HEK293 (cell line): ENCODE data around the gene SIGMAR1.

Experiments
- CTCF ChIA-PET: fragments of 350-600 bp; formaldehyde crosslinking; extraction: SDS; loops from one replicate; lab custom pipeline; 2021; ENCODE audit warnings: antibody characterized with exemption; lab: Yijun Ruan, JAX
- POLR2A ChIA-PET: fragments of 300-600 bp; formaldehyde crosslinking; extraction: SDS; loops from one replicate; lab custom pipeline; 2020; ENCODE audit warnings: antibody characterized with exemption, inconsistent platforms; lab: Yijun Ruan, JAX
- H3K27ac ChIP-seq: fragments of 200-500 bp; sonication (Bioruptor generic); 2 replicates; pipeline ENCODE4 v1.5.1; 2014; ENCODE audit warnings: low read depth, low read length, control low read depth, inconsistent platforms; ENCODE audit errors: extremely low read depth
- H3K36me3 ChIP-seq, 2 experiments: fragments of 200-500 bp in 1 of 2; sonication (Bioruptor generic) in 1 of 2; 1 replicate in 1 of 2; 2 replicates in 1 of 2; pipeline ENCODE4 v1.5.1; 2014 to 2017; ENCODE audit warnings: inconsistent platforms in 2 of 2, low read length in 2 of 2; ENCODE audit not compliant: control insufficient read depth in 2 of 2, insufficient read depth in 1 of 2
- H3K4me1 ChIP-seq: fragments of 200-500 bp; sonication (Bioruptor generic); 2 replicates; pipeline ENCODE4 v1.5.1; 2014; ENCODE audit warnings: mild to moderate bottlenecking, low read length, inconsistent platforms; ENCODE audit not compliant: control insufficient read depth, insufficient read depth
- H3K4me3 ChIP-seq: 2 replicates; pipeline ENCODE4 v1.5.1; 2011; ENCODE audit warnings: low read depth, mild to moderate bottlenecking, control low read depth, low read length, moderate library complexity
- H3K9me3 ChIP-seq: fragments of 200-500 bp; sonication (Bioruptor generic); 2 replicates; pipeline ENCODE4 v1.5.1; 2014; ENCODE audit warnings: low read depth, low read length, inconsistent platforms; ENCODE audit not compliant: control insufficient read depth, insufficient read depth
- FEZF1 ChIP-seq: fragments of 450-650 bp; formaldehyde crosslinking; IDR thresholded peaks from 2 replicates; pipeline ENCODE4 v1.5.1; 2016; ENCODE audit warnings: missing biosample characterization, missing genetic modification characterization
- HOXC10 ChIP-seq: sonication (generic); formaldehyde crosslinking; IDR thresholded peaks from 2 replicates; pipeline ENCODE4 v1.8.1; 2023; ENCODE audit warnings: mild to moderate bottlenecking, missing genetic modification reagents
- KLF9 ChIP-seq: fragments of 450-650 bp; formaldehyde crosslinking; IDR thresholded peaks from 2 replicates; pipeline ENCODE4 v1.5.1; 2016; ENCODE audit warnings: missing biosample characterization, missing genetic modification characterization, low read depth
- MZF1 ChIP-seq: fragments of 450-650 bp; formaldehyde crosslinking; IDR thresholded peaks from 2 replicates; pipeline ENCODE4 v1.5.1; 2017; ENCODE audit warnings: missing biosample characterization, missing genetic modification characterization, borderline replicate concordance
- RBAK ChIP-seq: fragments of 450-650 bp; formaldehyde crosslinking; IDR thresholded peaks from 2 replicates; pipeline ENCODE4 v1.5.1; 2016; ENCODE audit warnings: missing biosample characterization, missing genetic modification characterization
- SCRT2 ChIP-seq: fragments of 450-650 bp; formaldehyde crosslinking; IDR thresholded peaks from 2 replicates; pipeline ENCODE4 v1.5.1; 2016; ENCODE audit warnings: missing biosample characterization, missing genetic modification characterization
- SP3 ChIP-seq: fragments of 450-650 bp; formaldehyde crosslinking; IDR thresholded peaks from 2 replicates; pipeline ENCODE4 v1.5.1; 2016; ENCODE audit warnings: missing biosample characterization, missing genetic modification characterization
- ZBTB17 ChIP-seq: fragments of 450-650 bp; formaldehyde crosslinking; IDR thresholded peaks from 2 replicates; pipeline ENCODE4 v1.5.1; 2016; ENCODE audit warnings: missing biosample characterization, missing genetic modification characterization
- ZBTB48 ChIP-seq: fragments of 450-650 bp; formaldehyde crosslinking; IDR thresholded peaks from 2 replicates; pipeline ENCODE4 v1.5.1; 2016; ENCODE audit warnings: missing biosample characterization, missing genetic modification characterization
- ZFP3 ChIP-seq: fragments of 450-650 bp; formaldehyde crosslinking; IDR thresholded peaks from 2 replicates; pipeline ENCODE4 v1.5.1; 2016; ENCODE audit warnings: low read depth, missing biosample characterization, missing genetic modification characterization
- ZNF16 ChIP-seq: fragments of 450-650 bp; formaldehyde crosslinking; IDR thresholded peaks from 2 replicates; pipeline ENCODE4 v1.5.1; 2016; ENCODE audit warnings: low read depth, missing biosample characterization, missing genetic modification characterization
- ZNF214 ChIP-seq: fragments of 450-650 bp; formaldehyde crosslinking; IDR thresholded peaks from 2 replicates; pipeline ENCODE4 v1.5.1; 2017; ENCODE audit warnings: missing biosample characterization, mild to moderate bottlenecking, missing genetic modification characterization, borderline replicate concordance
- ZNF223 ChIP-seq: fragments of 450-650 bp; formaldehyde crosslinking; IDR thresholded peaks from 2 replicates; pipeline ENCODE4 v1.5.1; 2016; ENCODE audit warnings: missing biosample characterization, missing genetic modification characterization
- ZNF292 ChIP-seq: fragments of 450-650 bp; formaldehyde crosslinking; IDR thresholded peaks from 2 replicates; pipeline ENCODE4 v1.5.1; 2016; ENCODE audit warnings: low read depth, missing biosample characterization, missing genetic modification characterization, borderline replicate concordance
- ZNF311 ChIP-seq: fragments of 450-650 bp; formaldehyde crosslinking; IDR thresholded peaks from 2 replicates; pipeline ENCODE4 v1.5.1; 2017; ENCODE audit warnings: missing biosample characterization, missing genetic modification characterization, borderline replicate concordance
- ZNF350 ChIP-seq: fragments of 450-650 bp; formaldehyde crosslinking; IDR thresholded peaks from 2 replicates; pipeline ENCODE4 v1.5.0; 2017; ENCODE audit warnings: missing biosample characterization, mild to moderate bottlenecking, missing genetic modification characterization
- ZNF510 ChIP-seq: fragments of 450-650 bp; formaldehyde crosslinking; IDR thresholded peaks from 2 replicates; pipeline ENCODE4 v1.5.1; 2018; ENCODE audit warnings: mild to moderate bottlenecking, missing genetic modification characterization, missing biosample characterization; ENCODE audit not compliant: insufficient replicate concordance
- ZNF544 ChIP-seq: fragments of 450-650 bp; formaldehyde crosslinking; IDR thresholded peaks from 2 replicates; pipeline ENCODE4 v1.5.0; 2017; ENCODE audit warnings: missing biosample characterization, missing genetic modification characterization
- ZNF707 ChIP-seq: fragments of 450-650 bp; formaldehyde crosslinking; IDR thresholded peaks from 2 replicates; pipeline ENCODE4 v1.5.1; 2016; ENCODE audit warnings: missing biosample characterization, missing genetic modification characterization
- ZNF776 ChIP-seq: fragments of 450-650 bp; formaldehyde crosslinking; IDR thresholded peaks from 2 replicates; pipeline ENCODE4 v1.5.0; 2017; ENCODE audit warnings: missing biosample characterization, missing genetic modification characterization, borderline replicate concordance
- ZNF777 ChIP-seq: fragments of 450-650 bp; formaldehyde crosslinking; IDR thresholded peaks from 2 replicates; pipeline ENCODE4 v1.5.1; 2017; ENCODE audit warnings: missing biosample characterization, missing genetic modification characterization, borderline replicate concordance
- ZNF785 ChIP-seq: fragments of 450-650 bp; formaldehyde crosslinking; IDR thresholded peaks from 2 replicates; pipeline ENCODE4 v1.5.1; 2016; ENCODE audit warnings: missing biosample characterization, missing genetic modification characterization
- ZSCAN30 ChIP-seq: fragments of 450-650 bp; IDR thresholded peaks from 2 replicates; pipeline ENCODE4 v1.5.1; 2018; ENCODE audit warnings: missing biosample characterization, mild to moderate bottlenecking, missing genetic modification characterization, moderate library complexity
- ZXDB ChIP-seq: fragments of 450-650 bp; formaldehyde crosslinking; IDR thresholded peaks from 2 replicates; pipeline ENCODE4 v1.5.1; 2016; ENCODE audit warnings: missing biosample characterization, missing genetic modification characterization
- TF ChIP-seq, protein P1 (sequence below): fragments of 450-650 bp; formaldehyde crosslinking; IDR thresholded peaks from 2 replicates; pipeline ENCODE4 v1.5.1; 2016; ENCODE audit warnings: missing biosample characterization, missing genetic modification characterization, low read depth
- TF ChIP-seq, protein P2 (sequence below): fragments of 450-650 bp; formaldehyde crosslinking; IDR thresholded peaks from 2 replicates; pipeline ENCODE4 v1.5.1; 2016; ENCODE audit warnings: missing biosample characterization, missing genetic modification characterization
- TF ChIP-seq, protein P3 (sequence below): fragments of 450-650 bp; formaldehyde crosslinking; IDR thresholded peaks from 2 replicates; pipeline ENCODE4 v1.5.1; 2017; ENCODE audit warnings: missing biosample characterization, missing genetic modification characterization
- TF ChIP-seq, protein P4 (sequence below): fragments of 450-650 bp; formaldehyde crosslinking; IDR thresholded peaks from 2 replicates; pipeline ENCODE4 v1.5.1; 2016; ENCODE audit warnings: missing biosample characterization, missing genetic modification characterization

The SIGMAR1 gene

DNA sequence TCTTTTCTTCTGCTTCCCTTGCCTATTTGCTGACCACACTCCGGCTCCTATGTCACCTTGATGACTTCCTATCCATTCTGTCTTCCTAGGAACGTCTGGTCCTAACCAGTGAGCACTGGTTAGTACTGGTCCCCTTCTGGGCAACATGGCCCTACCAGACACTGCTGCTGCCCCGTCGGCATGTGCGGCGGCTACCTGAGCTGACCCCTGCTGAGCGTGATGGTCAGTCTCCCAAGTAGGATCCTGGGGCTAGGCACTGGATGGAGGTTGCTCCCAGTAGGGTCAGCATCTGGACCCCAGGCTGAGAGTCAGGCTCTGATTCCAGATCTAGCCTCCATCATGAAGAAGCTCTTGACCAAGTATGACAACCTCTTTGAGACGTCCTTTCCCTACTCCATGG lies 11.1 kb upstream of the SIGMAR1 start:
- H3K4me1 ChIP-seq = peaks cover 6% of the 10 kb centered on the region
- TF ChIP-seq SCRT2 (tag by site-specific recombination) = no peak
- no peak for TF ChIP-seq FEZF1 (tag by site-specific recombination)
- TF ChIP-seq, protein P1, sequence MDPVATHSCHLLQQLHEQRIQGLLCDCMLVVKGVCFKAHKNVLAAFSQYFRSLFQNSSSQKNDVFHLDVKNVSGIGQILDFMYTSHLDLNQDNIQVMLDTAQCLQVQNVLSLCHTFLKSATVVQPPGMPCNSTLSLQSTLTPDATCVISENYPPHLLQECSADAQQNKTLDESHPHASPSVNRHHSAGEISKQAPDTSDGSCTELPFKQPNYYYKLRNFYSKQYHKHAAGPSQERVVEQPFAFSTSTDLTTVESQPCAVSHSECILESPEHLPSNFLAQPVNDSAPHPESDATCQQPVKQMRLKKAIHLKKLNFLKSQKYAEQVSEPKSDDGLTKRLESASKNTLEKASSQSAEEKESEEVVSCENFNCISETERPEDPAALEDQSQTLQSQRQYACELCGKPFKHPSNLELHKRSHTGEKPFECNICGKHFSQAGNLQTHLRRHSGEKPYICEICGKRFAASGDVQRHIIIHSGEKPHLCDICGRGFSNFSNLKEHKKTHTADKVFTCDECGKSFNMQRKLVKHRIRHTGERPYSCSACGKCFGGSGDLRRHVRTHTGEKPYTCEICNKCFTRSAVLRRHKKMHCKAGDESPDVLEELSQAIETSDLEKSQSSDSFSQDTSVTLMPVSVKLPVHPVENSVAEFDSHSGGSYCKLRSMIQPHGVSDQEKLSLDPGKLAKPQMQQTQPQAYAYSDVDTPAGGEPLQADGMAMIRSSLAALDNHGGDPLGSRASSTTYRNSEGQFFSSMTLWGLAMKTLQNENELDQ = no peak
- TF ChIP-seq ZFP3 (tag by site-specific recombination) = no peak
- no peak for TF ChIP-seq ZBTB48 (tag by site-specific recombination)
- TF ChIP-seq, protein P2, sequence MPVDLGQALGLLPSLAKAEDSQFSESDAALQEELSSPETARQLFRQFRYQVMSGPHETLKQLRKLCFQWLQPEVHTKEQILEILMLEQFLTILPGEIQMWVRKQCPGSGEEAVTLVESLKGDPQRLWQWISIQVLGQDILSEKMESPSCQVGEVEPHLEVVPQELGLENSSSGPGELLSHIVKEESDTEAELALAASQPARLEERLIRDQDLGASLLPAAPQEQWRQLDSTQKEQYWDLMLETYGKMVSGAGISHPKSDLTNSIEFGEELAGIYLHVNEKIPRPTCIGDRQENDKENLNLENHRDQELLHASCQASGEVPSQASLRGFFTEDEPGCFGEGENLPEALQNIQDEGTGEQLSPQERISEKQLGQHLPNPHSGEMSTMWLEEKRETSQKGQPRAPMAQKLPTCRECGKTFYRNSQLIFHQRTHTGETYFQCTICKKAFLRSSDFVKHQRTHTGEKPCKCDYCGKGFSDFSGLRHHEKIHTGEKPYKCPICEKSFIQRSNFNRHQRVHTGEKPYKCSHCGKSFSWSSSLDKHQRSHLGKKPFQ (tag by site-specific recombination) = no peak
- no peak for TF ChIP-seq ZNF214 (tag by site-specific recombination)
- TF ChIP-seq, protein P3, sequence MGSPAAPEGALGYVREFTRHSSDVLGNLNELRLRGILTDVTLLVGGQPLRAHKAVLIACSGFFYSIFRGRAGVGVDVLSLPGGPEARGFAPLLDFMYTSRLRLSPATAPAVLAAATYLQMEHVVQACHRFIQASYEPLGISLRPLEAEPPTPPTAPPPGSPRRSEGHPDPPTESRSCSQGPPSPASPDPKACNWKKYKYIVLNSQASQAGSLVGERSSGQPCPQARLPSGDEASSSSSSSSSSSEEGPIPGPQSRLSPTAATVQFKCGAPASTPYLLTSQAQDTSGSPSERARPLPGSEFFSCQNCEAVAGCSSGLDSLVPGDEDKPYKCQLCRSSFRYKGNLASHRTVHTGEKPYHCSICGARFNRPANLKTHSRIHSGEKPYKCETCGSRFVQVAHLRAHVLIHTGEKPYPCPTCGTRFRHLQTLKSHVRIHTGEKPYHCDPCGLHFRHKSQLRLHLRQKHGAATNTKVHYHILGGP (tag by site-specific recombination) = no peak
- CTCF ChIA-PET = interaction anchor here (1.3 to 13.3 kb wide), 3 partner anchors 13 to 15 kb away, joined by 3 to 125 read pairs (median 5); partner anchors contain the start of gene SIGMAR1
- no peak overlapping the region for H3K27ac ChIP-seq
- H3K9me3 ChIP-seq = no peaks in the 10 kb centered on the region
- H3K4me3 ChIP-seq = no peak overlapping the region
- peaks cover 0 to 40% of the 10 kb centered on the region in 2 experiments; a peak in 2 of 3 replicates for H3K36me3 ChIP-seq
- POLR2A ChIA-PET = interaction anchor here (0.5 to 5.7 kb wide), 3 partner anchors 13 to 465 kb away, joined by 3 to 90 read pairs (median 5); partner anchors contain the start of gene SIGMAR1

DNA sequence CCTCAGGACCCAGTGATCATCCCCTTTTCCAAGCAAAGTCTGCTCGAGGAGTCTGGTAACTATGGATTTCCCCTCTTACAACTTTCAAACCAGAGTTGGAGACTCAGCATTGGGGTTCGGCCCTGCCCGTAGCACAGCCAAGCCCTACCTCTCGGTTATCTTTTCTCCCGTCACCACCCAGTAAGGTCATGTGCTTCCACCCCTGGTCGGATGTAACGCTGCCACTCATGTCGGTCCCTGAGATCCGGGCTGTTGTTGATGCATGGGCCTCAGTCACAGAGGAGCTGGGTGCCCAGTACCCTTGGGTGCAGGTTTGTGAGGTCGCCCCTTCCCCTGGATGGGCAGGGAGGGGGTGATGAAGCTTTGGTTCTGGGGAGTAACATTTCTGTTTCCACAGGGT lies 10.1 kb upstream of the SIGMAR1 start:
- CTCF ChIA-PET = interaction anchor here (1.3 to 13.3 kb wide), 5 partner anchors 12 to 53 kb away, joined by 3 to 125 read pairs (median 10); partner anchors contain the start of genes CCL27 and SIGMAR1
- no peaks in the 10 kb centered on the region for H3K9me3 ChIP-seq
- peak overlapping the region; percentile 82 for H3K4me3 ChIP-seq
- TF ChIP-seq ZNF16 (tag by site-specific recombination) (no peak), ZNF544 (tag by site-specific recombination) (no peak), ZBTB17 (tag by site-specific recombination) (no peak), ZNF311 (tag by site-specific recombination) (no peak), KLF9 (tag by site-specific recombination) (no peak), MZF1 (tag by site-specific recombination) (no peak), ZNF350 (tag by site-specific recombination) (no peak), HOXC10 (CRISPR knock-in tag) (no peak), ZSCAN30 (tag by site-specific recombination) (no peak), ZNF776 (tag by site-specific recombination) (no peak), ZNF292 (no peak), RBAK (no peak), ZNF223 (tag by site-specific recombination) (no peak), ZXDB (tag by site-specific recombination) (no peak), ZNF510 (tag by site-specific recombination) (no peak), ZNF707 (tag by site-specific recombination) (no peak), ZNF777 (no peak), ZNF785 (tag by site-specific recombination) (no peak), SP3 (tag by site-specific recombination) (no peak)
- TF ChIP-seq, protein P4, sequence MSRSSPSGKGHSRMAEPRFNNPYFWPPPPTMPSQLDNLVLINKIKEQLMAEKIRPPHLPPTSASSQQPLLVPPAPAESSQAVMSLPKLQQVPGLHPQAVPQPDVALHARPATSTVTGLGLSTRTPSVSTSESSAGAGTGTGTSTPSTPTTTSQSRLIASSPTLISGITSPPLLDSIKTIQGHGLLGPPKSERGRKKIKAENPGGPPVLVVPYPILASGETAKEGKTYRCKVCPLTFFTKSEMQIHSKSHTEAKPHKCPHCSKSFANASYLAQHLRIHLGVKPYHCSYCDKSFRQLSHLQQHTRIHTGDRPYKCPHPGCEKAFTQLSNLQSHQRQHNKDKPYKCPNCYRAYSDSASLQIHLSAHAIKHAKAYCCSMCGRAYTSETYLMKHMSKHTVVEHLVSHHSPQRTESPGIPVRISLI (tag by site-specific recombination) = no peak
- POLR2A ChIA-PET = interaction anchor here (2.0 to 5.7 kb wide), 2 partner anchors 12 to 17 kb away, joined by 14 to 90 read pairs; partner anchors contain the start of gene SIGMAR1
- no peak overlapping the region; the same call in 1 of the 2 replicates for H3K27ac ChIP-seq
- H3K4me1 ChIP-seq = no peaks in the 10 kb centered on the region; the same call in 1 of the 2 replicates
- H3K36me3 ChIP-seq = peaks cover 0 to 40% of the 10 kb centered on the region in 2 experiments; a peak in 2 of 3 replicates
